NCI-H2081 treated with DMSO at 0.1 percent for 48 hours (cell line): ENCODE data around the gene STRA6.

Source experiments
- DNase-seq: peaks from one replicate; lab custom pipeline; 2025; lab: John Stamatoyannopoulos, UW

Gene STRA6

DNA sequence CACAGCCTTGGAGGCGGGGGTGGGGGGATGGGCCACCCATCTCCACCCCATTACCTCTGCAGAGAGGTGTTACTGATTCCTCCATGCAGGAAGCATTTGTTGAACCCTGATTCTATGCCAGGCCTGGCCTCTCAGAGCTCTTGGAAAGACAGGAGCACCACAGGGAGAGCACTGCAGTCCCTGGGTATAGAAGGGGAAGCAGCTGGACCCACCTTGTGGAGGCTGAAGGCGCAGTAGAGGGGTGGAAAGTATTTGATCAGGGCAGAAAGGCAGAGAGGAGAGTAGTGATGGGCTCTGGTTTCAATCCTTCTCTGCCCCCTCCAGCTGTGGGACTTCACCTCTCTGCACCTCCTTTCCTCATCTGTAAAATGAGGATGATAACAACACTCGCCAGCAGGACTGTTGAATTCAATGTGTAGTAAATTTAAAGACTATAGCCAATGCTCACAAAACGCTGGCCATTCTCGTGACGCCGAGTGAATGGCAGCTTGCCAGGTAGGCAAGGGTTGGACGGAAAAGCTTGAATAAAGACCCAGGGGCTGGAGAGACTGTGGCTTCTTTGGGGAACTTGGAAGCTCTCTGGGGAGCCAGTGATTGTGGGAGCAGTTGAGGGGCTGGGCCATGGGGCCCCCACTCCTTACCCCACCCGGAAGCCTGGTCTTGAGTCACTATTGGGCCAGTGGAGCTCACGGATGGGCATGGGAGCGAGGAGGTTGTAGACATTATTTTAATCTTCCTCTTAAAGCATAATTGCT, 25.6 kb upstream of the STRA6 start:
- no peak for DNase-seq

DNA sequence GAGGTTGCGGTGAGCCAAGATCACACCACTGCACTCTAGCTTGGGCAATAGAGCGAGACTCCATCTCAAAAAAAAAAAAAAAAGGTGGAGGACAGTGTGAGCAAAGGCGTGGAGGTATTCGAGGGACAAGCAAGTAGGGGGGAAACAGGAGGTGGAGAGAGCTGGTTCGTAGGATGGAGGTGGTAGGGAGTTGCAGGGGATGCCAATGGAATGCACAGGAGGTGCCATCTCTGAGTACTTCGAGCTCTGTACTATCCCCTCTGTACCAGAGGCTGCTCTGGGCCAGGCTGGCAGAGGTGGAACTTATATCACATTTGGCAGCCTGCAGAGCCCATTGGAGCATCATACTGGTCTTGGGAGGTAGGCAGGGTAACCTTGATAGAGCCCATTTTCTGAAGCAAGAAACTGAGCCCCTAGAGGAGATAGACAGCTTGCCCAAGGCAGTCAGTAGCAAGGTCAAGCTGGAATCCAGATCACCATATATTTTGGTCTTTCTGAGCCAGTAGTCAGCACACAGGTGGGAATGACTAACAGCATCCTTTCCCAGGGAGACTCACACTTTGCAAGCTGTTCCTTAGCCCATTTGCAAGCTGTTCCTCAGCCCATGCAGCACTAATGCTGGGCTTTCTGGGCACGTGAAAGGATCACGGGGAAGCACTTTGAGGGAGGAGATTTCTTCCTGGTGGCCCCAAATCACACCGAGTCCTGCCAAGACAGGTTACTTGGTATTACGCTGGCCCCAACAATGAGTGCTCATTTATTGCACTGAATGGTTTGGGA, 24.4 kb upstream of the STRA6 start:
- no peak for DNase-seq

DNA sequence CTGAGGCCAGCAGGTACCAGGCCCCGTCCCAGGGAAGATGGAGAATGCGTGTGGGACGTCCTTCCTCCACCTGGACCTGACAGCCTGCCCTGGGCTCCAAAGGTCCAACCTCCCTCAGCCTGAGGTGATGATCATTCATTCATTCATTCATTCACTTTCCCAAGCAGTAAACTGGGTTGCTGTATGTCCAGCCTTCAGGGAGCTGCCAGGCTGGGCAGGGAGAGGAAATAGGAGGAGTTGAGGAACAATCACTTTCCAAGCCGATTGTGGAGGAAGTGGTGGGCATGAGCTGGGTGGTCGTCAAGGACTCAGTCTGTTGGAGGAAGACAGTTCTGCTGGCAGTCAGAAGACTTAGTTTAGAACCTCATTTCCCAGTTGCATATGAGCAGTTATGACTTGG, 23.3 kb upstream of the STRA6 start:
- DNase-seq = no peak

DNA sequence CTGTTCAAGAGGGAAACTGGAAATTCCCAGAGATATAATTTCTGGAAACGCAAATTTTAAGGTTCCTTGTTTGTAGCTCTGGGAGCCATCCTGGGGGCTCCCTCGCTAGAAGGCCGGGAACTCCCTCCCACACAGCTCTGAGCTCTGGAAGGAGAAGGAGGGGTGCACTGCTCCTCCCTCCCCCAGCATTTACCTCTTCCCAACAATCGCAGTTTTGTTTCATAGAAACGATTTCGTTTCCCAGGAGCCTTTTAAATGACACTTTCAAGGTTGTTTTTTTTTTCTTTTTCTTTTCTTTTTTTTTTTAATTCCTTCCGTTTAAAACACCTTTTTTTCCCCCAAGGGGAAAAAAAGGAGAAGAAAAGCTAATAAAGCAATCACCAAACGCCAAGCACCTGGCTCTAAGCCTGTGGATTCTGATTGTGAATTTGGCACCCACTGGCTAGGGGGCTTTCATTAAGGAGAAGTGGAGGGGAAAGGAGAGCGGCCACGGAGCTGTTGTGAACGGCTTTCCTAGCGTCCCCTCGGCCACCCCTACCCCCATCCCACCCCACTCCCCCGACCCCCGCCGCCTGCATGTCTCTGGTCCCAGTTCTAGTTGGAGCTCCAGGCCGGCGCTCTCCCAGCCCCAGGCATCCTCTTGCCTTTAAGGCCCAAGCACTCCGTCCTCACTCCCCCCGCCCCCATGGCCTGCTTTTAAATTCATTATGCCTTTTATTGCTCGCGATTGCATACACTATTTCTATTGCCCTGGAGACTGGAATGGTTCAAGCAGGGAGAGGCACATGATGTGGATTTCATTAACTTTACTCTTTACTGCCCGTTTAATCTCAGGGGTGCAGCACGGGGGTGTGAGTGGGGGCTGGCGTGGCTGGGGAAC, 19.9 kb upstream of the STRA6 start:
- no peak for DNase-seq

DNA sequence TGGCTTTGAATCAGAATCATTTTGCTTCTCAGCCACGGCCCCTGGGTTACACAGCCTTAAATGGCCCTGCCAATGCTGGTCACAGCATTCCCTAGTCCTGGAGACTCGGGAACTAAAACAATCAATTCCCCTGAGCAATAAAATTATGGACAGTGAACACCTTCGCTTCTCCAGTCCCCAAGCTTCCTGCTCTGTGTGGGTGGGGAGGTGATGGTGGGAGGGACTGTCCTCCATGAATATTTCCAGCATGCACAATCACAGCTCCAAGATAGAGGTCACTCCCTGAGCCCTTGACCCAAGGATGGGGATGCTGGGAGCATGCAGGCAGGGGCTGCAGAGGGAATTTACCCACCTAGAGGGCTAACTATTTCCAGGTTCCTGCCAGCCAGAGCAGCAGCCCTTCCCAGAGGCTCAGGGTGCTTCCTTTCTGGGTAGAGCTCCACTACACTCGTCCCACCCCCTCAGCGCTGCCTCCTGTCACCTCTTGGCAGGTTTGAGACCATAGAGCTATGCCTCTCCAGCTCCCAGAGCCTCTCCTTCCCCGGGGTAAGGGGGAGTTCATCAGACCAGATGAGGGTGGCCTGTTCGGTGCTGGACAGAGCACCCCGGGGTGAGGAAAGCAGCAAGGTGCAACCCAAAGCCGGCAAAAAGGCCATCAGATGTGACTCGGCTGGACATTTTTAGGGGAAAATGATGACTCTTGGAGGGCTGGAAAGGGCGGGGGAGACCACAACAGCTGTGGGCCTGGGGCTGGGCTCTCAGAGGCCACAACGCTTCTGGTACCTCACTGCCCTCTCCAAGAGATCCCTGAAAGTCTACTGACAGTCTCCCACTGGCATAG, 19.0 kb upstream of the STRA6 start:
- no peak for DNase-seq

DNA sequence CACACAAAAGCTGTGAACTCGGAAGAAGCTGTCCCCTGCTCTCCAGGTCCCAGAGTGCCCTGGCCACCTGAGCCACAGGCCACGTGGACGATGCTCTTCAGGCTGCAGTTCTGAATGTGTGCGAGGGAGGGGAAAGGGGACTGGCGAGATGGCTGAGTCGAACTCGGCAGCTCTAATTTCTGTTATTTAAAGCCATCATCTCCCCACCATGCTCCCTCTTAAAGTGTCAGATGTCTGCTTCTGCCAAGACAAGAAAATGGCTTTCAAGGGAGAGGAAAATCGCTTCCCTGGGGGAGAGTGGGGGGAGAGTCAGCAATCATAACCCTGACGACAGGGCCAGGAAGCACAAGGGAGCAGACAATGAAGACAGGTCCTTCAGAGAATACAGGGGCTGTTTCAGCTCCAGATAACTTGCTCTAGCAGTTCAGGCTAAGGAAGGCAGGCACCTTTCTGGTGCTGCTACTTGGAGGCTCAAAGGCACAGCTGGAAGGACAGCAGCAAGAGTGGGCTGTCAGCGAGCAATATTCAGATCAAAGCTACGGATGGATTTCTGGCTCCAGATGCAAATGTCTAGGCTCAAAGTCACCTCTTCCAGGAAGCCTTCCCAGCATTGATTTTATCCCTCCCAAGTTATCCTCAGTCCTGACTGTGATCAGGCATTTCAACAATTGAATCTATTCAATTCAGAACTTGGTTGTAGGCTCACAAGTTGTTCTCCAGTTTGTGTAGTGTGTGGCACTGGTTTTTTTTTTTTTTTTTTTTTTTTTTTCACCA, 18.1 kb upstream of the STRA6 start:
- DNase-seq = no peak

DNA sequence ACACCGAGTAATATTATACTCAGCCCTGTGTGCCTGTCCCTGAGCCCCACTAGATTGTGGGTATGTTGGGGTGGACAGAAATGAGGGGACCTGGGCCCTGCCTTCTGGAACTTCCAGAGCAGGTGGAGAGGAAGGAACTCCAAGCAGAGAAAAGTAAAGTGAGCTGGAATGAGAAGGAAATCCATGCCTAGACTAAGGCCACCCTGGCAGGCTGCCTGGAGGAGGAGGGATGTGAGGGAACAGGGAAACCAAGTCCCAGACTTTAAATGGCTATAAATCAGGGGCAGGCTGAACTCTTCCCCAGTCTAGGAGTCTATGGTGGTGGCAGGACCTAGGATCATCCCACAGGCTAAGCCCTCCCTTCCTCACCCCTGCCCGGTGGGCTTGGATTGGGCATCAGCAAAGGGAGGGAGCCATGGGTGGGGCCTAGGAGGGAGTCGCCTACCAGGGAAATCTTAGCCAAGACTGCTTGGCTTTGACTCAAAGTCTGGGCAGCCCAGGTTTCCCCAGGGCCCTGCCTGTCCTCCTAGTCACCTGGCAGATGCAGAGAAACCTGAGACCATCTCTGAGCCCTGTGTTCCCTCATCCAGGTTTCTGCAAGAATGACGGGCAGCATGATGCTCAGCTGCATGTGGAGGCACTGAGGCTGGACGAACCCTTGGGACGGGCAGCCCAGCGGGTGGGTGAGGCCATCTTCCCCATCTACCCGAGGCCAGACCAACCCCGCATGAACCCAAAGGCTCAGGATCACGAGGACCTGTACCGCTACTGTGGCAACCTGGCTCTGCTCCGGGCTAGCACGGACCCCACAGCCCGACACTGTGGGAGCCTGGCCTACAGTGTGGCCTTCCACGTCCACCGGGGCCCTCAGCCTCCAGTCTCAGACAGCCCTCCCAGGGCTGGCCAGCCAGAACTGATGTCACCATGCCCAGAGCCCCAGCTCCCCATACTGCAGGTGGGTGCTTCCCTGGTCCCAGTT, 15.6 kb upstream of the STRA6 start:
- DNase-seq = no peak

DNA sequence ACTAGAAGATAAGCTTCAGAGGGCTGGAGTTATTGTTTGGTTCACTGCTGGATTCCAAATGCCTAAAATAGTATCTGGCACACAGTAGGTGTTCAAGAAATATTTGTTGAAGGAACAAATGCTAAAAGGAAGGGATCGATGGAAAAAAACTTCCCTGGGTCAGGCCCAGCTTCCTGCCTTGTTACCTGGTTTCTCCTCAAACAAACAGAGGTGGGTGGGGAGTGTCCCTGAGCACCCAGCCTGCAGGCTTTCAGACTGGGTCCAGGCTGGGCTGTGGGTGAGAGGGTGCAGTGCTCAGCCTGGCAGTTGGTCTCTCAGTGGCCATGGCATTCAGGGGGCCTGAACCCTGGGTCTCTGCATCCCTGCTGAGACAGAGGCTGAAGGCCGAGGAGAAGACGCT, 14.4 kb upstream of the STRA6 start:
- DNase-seq = no peak

DNA sequence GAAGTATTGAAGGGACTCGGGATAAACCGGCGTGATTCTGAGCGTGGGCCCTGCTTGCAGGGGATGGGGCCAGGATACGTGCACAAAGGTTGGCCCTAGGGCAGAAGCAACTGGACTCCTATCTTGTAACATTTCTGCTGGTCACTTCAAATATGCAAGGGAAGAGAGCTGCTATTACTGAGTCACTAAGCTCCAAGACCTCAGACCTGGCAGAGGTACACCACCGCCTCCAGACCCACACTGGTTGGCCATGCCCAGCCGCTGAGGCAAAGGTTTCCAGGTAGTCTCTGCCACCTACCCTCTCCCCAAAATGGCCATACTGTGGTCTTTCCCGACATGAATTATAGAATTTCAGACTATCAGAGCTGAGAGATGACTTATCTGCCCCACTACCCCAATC, 13.4 kb upstream of the STRA6 start:
- no peak for DNase-seq

DNA sequence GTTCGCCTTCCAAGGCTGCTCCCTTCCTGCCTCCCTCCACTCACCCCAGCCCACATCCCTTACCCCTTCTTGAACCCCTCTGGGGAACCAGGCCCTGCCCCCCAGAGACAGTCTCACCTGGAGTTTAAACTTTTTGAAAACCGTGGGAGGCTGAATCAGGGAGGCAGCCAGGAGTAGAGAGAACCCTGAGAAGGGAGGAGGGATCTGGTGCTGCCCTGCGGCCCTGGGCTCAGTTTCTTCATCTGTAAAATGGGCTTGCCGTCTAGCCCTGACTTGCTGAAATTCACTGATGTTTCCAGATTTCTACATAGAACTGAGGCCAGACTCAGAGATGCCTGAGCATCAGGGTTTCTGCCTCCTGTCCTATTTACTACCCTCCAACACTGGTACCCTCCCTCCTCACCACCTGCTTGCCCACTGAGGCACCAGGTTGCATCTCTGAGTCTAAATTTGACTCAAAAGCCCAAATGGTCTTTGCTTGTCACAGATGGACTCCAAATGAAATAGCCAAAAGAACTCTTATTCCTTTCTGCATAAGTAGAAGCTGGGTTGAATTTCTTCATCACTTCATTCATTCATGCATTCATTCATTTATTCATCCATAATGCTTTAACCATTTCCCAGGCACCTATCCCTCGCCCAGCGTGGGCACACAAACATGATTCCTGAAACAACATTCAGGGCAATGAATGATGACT, 11.9 kb upstream of the STRA6 start:
- no peak for DNase-seq

DNA sequence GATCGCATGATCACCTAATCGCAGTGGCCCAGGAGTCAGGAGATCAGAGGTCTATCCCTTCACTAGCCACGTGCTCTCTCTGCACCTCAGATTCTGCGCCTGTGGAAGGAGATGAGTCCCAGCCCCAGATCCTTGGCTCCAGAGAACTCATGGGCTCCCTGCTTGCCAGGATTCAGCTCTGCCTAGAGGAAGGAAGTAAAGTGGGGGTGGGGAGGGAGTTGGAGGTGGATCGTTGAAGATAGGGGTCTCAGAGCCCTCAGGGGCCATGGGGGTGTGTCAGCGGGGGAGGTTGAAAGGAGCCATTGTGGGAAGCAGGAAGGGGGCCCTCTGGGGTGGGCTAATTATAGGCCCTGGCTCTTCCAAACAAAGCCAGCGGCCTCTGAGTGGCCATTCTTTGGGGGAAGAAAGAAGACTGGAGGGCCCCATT, 11.3 kb upstream of the STRA6 start:
- no peak for DNase-seq

DNA sequence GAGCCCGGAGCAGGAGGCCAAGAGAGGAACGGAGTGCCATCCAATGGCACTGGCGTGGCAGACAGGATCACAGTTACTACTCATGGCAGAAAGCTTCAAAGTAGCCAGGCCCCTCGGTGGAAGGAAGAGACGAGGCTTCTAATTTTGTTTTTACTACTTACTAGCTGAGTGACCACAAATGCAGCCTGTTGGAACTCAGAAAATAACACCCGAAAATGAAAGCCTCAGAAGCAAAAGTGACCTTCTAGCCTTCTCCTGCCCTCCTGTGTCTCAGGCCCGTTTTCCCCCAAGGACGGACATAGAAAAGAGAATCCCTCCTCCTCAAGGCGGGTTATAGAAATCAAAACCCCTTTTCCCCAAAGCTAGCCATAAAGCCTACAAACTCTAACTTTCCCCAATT, 9.9 kb upstream of the STRA6 start:
- no peak for DNase-seq

DNA sequence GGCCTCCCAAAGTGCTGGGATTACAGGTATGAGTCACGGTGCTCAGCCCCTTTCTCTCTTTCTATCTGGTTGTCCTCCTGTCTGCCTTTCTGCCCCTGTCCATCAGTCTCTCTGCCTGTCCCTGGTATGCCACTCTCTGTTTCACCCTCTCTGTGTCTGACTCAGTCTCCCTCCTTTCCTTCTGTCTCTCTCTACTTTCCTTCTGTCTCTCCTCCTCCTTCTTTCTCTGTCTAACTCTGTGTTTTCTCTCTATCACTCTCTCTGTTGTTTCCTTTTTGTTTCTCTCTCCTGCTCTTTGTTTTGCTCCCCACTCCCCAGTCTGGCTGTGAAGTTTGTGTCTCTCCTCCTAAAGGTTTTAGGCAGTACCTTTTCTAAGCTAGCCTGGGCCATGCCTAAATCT, 9.1 kb upstream of the STRA6 start:
- DNase-seq = no peak

DNA sequence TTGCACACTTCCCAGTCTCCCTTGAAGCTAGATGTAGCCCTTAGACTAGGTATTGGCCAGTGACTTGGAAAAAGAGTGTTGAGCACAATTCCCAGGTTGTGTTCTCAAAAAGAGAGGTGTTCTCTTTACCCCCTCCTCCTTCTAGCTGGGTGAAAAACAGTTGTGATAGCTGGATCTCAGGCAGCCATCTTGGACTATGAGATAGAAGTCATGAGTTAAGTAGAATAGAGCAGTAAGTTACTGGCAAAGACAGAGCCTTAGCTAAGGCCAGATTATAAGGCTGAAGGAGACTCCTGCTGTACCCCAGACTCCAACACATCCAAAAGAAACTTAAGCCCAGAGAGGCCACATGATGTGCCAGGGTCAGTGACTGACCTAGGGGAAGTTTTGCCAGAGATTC, 8.1 kb upstream of the STRA6 start:
- no peak for DNase-seq

DNA sequence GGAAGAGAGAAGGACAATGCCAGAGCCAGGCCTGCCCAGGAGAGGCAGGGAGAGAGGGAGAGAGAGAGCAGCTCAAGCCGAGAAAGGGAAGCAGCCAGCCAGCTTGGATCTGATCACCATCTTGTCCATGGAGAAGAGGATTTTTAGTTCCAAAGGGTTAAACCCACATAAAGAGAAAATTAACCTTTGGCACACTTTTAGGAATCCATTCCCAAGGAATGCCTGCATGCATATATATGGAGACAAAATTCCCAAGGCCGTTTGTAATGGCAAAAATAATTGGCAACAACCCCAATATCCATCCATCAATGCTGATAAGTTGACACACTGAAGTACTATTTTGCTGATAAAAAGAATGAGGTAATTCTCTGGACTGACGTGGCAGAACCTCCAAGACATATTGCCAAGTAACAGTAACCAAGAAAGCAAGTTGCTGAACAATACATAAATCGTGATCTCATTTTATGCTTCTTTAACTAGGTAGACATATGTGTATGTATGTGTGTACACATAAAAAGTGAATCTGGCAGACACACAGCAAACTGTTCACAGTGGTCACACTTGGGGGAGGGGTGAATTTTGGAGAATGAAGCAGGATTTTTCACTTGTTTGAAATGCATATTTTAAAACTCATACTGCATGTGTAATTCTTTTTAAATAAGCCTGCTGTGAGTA, 7.5 kb upstream of the STRA6 start:
- no peak for DNase-seq

DNA sequence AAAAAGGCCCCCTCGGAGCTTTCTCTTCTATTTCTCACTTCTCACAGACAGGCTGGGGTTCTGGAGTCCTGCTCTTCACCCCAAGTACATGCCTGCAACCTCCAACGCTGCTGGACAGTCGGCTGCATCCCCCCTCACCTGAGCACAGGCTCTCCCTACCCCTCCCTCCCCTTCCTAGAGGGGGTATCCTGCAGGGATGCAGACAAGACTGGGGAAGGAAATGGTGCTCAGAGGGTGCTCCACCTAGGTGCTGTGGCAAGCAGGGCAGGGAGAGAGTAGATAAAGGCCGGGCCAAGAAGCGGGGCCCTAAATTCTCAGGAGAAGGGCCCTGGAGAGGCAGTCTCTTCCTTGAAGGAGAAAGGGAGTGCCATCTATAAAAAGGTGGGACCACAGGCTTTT, 7.0 kb upstream of the STRA6 start:
- no peak for DNase-seq

DNA sequence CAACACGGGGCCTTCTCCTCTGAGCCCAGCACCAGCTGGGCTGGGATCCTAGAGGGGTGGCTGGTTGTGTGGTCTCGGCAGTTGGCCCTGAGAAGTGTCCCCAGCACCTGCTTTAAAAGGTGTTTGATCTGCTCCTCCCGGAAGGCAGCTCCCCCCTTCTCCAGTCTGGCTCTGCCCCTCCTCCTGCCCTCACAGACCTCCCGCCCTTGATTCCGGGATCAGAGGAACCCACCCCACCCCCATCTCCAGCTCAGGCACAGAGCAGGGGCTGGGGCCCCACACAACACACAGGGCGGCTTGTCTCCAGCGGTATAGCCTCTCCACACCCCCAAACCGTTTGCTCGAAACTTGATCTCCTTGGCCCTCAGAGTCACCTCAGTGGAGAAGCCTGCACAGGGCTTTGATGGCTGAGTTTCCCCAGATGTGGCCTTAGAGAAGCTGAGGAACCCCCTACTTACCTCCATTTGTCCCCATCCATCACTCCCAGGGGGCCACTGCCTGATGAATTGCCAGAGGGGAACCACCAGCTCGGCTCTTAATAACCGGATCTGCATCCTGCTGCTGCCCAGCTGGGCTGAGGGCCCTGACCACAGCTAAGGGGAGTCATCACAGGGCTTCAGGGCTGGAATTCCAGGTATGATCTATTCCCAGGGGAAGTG, 6.4 kb upstream of the STRA6 start:
- DNase-seq = no peak

DNA sequence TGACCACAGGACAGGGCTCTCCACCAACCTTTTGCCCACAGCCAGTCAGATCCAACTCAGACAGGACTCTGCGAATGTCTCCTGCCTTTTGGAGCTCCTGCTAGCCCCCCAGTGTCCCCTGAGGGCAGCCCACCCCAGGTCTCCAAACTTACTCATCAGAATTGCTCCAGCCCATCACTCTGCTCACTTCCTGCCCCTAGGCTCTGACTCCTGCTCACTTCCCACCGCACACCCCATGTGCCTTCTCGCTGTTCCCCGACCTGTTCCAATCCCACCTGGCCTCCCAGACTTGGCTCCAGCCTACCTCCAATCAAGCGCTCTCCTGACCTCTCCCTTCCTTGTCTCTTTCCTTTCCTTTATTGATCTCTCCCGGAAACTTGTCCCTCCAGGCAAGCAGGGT, 5.9 kb upstream of the STRA6 start:
- DNase-seq = no peak
